GM19463 (cell line): ENCODE measurements around the gene SDR39U1.

Source experiments
- ATAC-seq: cut with Tn5 transposase; IDR thresholded peaks from one replicate; pipeline ENCODE4 v1.9.1; 2021; ENCODE audit warnings: mild to moderate bottlenecking, moderate library complexity; ENCODE audit not compliant: unreplicated experiment

SDR39U1 gene

DNA sequence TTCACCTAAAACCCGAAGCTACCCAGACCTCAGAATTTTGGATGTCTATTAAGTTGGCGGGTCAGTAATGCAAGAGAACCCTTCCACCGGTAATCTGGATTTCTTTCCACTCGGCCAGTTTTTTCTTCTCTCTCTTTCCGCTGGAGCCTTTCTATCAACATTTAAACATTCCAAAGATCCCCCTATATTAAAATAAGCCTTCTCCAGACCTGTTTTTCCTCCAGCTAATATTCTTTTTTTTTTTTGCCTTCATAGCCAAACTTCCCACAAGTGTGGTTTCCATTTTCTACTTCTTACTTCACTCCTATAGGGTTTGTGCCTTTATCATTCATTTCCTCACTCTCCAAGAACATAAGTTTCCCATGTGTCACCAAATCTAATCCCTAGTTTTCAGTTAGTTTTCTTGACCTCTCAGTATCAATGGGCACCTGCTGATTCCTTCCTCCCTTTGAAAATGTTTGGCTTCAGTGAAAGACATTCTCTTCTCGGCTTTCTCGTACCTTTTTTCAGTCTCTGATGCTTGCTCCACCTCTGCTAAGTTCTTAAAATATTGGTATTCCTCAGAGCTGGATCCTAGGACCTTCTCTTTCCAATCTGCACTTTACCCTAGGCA lies 583 bp upstream of the SDR39U1 start:
- no peak for ATAC-seq

DNA sequence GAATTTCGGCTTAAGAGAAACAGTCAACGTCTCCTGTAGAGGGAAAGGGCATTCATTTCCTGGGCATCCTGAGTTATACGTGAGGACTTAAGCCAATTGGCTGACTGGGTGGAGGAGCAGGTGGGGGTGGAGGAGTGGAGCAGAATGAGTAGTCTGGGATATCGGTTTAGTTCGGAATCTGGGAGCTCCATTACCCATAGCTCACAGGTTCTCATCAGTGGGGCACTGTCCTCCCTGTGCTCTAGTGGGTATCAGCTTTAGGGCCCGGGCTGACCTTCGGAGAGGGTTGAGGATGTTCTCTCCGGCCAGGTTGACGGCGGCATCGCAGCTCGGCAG lies 704 bp downstream of the SDR39U1 start:
- no peak for ATAC-seq

DNA sequence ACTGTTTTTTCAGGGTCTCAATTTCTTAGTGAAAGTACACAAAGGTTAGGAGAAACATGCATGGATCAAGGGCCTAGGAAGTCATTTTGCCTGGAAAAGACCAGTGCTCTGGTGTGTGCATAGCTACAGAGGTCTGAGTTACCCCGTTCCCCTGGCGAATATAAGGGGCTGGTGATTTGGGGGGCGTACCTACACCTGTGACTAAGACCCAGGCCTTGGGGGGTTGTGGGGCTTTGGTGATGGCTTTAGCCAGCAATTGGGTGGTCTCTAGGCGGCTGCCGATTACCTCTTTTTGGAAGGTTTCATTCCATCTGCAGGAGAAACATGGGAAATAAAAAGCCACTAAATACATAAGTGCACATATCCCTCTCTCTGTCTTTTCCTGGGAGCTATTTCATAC lies 1.1 kb downstream of the SDR39U1 start:
- ATAC-seq, result no peak

- ATAC-seq, result no peak
Observed at GRCh38 chr14:24440606-24441399, 1.8 kb downstream of the SDR39U1 start.

- no peak for ATAC-seq
Observed at GRCh38 chr14:24439830-24440605, 2.6 kb downstream of the SDR39U1 start.

DNA sequence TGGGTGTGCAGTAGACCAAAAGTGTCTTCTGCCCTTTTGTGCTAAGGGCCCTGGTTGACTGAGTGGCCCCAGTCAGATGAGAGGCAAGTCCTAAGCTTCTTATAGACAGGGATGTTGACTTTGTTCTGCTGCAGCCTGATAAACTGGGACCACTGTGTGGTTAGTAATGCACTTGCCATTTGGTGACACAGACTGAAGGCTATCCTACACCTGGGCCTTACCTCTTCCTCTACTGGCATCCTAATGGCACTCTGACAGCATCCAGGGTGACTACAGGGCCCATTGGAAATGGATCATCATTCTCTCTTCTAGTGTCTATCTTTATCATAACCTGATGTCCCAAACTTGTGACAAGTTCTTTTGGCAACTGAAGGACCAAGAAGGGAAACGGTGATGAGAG lies 3.3 kb downstream of the SDR39U1 start:
- no peak for ATAC-seq

GRCh38 chr14:24438223-24439097 lies 4.1 kb downstream of the SDR39U1 start:
- ATAC-seq, result no peak

DNA sequence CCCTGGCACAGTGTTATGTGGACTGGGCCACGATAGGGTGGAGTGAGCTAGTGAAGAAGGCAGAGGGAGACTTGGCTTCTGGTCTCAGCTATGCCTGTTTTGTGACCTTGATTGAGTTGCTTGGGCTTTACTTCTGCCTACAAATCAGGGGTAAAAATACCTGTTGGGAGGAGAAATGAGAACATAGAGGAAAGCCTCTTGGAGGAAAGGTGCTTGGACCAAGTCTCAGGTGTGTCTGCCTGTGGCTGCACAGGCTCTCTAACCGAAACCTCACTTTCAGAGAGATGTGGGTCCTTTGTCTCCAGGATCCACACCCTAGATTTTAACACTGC lies 4.9 kb downstream of the SDR39U1 start:
- no peak for ATAC-seq

DNA sequence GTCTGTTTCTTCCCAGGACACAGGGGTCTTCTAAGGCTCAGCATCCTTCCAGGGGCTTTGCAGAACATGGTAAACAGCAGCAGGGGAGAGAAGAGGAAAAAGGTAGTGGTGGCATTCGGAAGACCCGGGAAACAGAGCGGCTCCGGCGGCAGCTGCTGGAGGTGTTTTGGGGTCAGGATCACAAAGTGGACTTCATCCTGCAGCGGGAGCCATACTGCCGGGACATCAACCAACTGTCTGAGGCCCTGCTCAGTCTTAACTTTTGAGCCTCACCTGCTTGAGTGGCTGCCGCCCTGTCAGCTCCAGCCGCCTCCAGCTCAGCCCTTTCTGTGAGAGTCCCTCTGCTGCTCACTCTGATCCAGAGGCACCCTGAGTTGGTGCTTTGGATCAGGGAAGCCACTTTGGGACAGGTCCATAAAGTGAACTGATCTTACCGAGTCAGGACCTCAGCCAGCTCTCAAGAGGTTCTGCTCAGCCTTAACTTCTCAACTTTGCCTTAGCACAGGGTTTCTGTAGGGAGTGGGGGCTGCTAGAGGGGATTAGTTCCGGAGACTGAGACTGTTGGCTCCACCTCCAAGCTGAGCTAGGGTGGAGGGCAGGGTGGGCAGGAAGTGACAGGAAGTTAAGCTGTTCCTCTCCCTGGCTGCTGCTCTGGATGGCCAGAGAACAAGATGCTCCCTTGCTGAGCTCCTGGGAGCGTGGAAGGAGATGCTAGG lies 5.4 kb downstream of the SDR39U1 start:
- ATAC-seq, result no peak

DNA sequence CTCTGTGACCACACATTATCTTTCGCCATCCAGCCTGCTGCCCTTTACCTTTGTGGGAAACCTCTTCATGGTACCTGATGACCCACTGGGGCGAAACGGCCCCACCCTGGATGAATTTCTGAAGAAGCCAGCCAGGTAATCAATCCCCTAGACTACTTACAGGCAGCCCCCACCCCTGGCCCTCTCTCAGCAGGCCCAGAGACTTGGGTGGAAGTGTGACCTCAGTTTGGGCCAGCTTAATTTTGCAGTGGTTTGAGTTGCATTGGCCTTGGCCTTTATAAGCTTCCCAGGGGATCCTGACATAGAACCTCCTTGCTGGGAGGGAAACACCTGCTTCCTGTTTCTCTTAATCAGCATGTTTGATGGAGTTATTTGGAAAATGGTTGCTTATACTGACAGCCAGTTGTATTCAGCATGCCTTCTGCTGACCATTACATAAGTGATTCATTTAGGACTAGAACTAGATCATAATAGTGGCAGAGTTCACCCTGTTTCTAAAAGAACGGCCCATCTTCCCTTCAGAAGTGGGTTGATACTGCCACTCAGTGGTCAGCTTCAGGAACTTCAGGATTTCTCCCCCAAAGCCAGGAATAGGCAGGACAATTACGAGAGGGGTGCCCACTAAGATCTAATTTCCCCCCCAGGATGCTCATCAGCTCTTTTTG lies 6.1 kb downstream of the SDR39U1 start:
- peak; percentile 51 for ATAC-seq

- ATAC-seq, result no peak
Observed at GRCh38 chr14:24435998-24436354, 6.6 kb downstream of the SDR39U1 start.

- ATAC-seq, result no peak
Observed at GRCh38 chr14:24435192-24435810, 7.3 kb downstream of the SDR39U1 start.

DNA sequence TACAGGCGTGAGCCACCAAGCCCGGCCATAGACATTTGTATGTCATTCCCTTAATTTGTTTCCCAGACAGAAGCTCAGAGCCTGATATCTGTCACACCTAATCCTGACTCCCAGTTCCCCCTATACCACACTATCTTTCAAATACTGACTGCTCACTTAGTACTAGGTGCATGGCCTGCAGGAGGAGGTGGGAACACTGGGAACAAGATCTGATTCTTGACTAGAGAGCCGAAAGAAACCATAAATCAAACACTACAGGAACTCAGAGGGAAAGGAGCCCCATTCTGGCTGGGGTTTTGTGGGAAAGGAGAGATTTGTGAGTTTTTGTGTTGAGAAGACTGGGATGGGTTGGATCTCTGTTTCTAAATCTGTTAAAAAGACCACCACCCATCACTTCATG lies 7.9 kb downstream of the SDR39U1 start:
- ATAC-seq, result no peak

GRCh38 chr14:24434036-24434435 lies 8.5 kb downstream of the SDR39U1 start:
- no peak for ATAC-seq

DNA sequence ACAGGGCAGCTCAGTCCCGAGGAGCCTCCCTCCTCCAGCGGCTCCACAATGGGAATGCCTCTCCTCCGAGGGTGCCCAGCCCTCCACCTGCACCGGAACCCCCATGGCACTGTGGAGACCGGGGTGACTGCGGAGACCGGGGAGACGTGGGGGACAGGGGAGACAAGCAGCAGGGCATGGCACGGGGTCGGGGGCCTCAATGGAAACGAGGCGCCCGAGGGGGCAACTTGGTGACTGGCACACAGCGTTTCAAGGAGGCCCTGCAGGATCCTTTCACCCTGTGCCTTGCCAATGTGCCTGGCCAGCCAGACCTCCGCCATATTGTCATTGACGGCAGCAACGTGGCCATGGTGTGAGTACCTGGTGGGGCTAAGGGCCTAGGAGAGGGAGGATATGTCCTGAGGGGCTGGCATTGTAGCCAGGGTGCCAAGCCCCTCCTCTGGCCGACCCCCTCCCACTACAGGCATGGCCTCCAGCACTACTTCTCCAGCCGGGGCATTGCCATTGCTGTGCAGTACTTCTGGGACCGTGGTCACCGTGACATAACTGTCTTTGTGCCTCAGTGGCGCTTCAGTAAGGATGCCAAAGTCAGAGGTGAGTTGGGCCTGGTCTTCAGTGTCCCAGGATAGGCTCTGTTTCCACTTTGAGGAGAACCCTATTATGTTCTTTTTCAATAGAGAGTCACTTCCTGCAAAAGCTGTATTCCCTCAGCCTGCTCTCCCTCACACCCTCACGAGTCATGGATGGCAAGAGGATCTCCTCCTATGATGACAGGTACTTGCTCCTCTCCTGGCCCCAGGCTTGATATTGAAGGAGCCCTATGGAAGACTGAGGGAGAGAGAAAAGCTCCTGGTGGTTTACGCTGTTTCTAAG lies 10.1 kb downstream of the SDR39U1 start:
- no peak for ATAC-seq

DNA sequence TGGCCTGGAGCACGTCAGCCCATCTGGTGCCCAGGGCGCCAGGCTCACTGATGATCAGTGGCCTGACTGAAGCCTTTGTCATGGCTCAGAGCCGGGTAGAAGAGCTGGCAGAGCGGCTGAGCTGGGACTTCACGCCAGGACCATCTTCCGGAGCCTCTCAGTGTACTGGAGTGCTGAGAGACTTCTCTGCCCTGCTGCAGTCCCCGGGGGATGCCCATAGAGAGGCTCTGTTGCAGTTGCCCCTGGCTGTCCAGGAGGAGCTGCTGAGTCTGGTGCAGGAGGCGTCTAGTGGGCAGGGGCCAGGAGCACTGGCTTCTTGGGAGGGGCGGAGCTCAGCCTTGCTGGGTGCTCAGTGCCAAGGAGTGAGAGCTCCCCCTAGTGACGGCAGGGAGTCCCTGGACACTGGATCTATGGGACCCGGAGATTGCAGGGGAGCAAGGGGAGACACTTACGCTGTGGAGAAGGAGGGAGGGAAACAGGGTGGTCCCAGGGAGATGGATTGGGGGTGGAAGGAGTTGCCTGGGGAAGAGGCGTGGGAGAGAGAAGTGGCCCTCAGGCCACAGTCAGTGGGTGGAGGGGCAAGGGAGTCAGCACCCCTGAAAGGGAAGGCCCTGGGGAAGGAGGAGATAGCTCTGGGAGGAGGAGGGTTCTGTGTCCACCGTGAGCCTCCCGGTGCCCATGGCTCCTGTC lies 10.9 kb downstream of the SDR39U1 start:
- ATAC-seq, result peak; percentile 41

DNA sequence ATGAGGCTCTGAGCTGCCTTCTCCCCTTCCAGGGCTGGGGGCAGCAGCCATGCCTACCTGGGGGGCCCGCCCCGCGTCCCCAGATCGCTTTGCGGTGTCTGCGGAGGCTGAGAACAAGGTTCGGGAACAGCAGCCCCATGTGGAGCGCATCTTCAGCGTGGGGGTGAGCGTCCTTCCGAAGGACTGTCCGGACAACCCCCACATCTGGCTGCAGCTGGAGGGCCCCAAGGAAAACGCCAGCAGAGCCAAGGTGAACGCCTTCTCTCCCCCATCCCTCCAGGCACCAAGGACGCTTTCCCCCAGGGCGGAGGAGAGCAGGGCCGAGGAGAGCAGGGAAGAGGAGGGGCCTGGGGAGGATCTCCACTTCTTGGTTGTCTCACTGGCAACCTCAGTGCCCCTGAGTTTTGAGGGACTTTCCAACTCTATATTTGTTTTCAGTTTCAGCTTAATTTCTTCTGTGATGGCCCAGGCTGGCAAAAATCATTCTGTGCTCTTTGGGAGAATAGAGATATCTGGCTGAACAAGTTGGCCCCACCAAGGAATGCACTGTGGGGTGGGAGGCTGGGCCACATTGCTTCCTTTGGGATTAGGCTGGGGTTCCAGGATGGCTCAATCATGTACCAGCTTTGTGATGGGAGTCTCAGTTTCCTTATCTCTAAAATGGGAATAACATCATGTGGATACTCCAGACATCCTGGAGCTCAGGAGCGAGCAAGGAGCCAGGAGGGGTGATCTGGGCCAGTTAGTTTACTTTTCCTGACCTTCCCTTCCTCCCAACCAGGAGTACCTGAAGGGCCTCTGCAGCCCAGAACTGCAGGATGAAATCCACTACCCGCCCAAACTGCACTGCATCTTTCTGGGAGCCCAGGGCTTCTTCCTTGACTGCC lies 11.7 kb downstream of the SDR39U1 start:
- peak; percentile 39 for ATAC-seq
